AG04450 (cell line): ENCODE results near the gene GNG13. TPM values are rescaled to one million over a fixed set of nuclear protein-coding genes. Genes with fewer than 3 reads are reported as not detected.
"Not testable (repeated sequence)": the region's sequence is repeated elsewhere in the genome, so short reads cannot be mapped to it uniquely, and the experiment has no call there.

Experiments used
- CTCF ChIA-PET: fragments of 300-600, 350-600 bp; formaldehyde crosslinking; extraction: SDS; loops from one replicate; lab custom pipeline; 2022; ENCODE audit warnings: antibody characterized with exemption, inconsistent platforms; lab: Charles Lee
- POLR2A ChIA-PET: fragments of 350-600 bp; formaldehyde crosslinking; extraction: SDS; loops from one replicate; lab custom pipeline; 2021; ENCODE audit warnings: antibody characterized with exemption, inconsistent platforms; lab: Yijun Ruan, JAX
- DNase-seq: peaks from one replicate; pipeline ENCODE4 v3.0.0-alpha.2; 2011; ENCODE audit warnings: low read depth, low spot score
- H3K27ac ChIP-seq: one replicate; pipeline ENCODE4 v1.5.1; 2012; ENCODE audit warnings: low read depth, low read length, control low read depth
- H3K27me3 ChIP-seq: one replicate; pipeline ENCODE4 v1.6.0; 2012; ENCODE audit warnings: low read length; ENCODE audit not compliant: control insufficient read depth, insufficient read depth
- H3K4me3 ChIP-seq: 2 replicates; pipeline ENCODE4 v1.5.1; 2011; ENCODE audit warnings: mild to moderate bottlenecking, low read depth, low read length, control low read depth
- H3K9me3 ChIP-seq: 2 replicates; pipeline ENCODE4 v1.5.1; 2012; ENCODE audit warnings: low read length; ENCODE audit not compliant: control insufficient read depth, insufficient read depth
- CTCF ChIP-seq: IDR thresholded peaks from 2 replicates; pipeline ENCODE4 v1.5.1; 2011; ENCODE audit warnings: low read depth, low read length, control low read depth, inconsistent platforms
- polyA plus RNA-seq: library from polyadenylated mRNA; depleted of rRNA; stranded (reverse); fragments of >200 nt; gene quantifications from 2 replicates; pipeline ENCODE4 v1.2.3, GENCODE V29; 2011

Gene GNG13
- polyA plus RNA-seq, 1 experiment: not detected

GRCh38 chr16:841455-842060 is 41.0 kb upstream of the GNG13 start:
- H3K9me3 ChIP-seq: peaks cover 85% of the 10 kb centered on the region
- POLR2A ChIA-PET: no interaction called here
- no peaks in the 10 kb centered on the region for H3K27me3 ChIP-seq
- no peak overlapping the region for H3K27ac ChIP-seq
- no peak for DNase-seq
- no peak for TF ChIP-seq CTCF
- CTCF ChIA-PET: no interaction called here
- no peak overlapping the region for H3K4me3 ChIP-seq

GRCh38 chr16:840561-841454 is 40.3 kb upstream of the GNG13 start:
- H3K9me3 ChIP-seq: peaks cover 84% of the 10 kb centered on the region
- H3K27me3 ChIP-seq: no peaks in the 10 kb centered on the region
- no peak for DNase-seq
- no peak overlapping the region for H3K27ac ChIP-seq
- H3K4me3 ChIP-seq: no peak overlapping the region
- no peak for TF ChIP-seq CTCF
- ChIA-PET CTCF (no interaction called here), POLR2A (no interaction called here)

GRCh38 chr16:839643-840408 is 39.3 kb upstream of the GNG13 start:
- Histone ChIP-seq H3K27ac (no peak overlapping the region), H3K4me3 (no peak overlapping the region), H3K9me3 (peaks cover 83% of the 10 kb centered on the region), H3K27me3 (no peaks in the 10 kb centered on the region)
- no peak for TF ChIP-seq CTCF
- ChIA-PET CTCF (no interaction called here), POLR2A (no interaction called here)
- DNase-seq: no peak

GRCh38 chr16:838741-839140 is 38.2 kb upstream of the GNG13 start:
- Histone ChIP-seq H3K9me3 (peaks cover 77% of the 10 kb centered on the region), H3K27ac (no peak overlapping the region), H3K27me3 (no peaks in the 10 kb centered on the region), H3K4me3 (no peak overlapping the region)
- TF ChIP-seq CTCF: no peak
- CTCF ChIA-PET: no interaction called here
- POLR2A ChIA-PET: no interaction called here
- no peak for DNase-seq

GRCh38 chr16:836822-837221 is 36.3 kb upstream of the GNG13 start:
- H3K4me3 ChIP-seq, CTCF ChIA-PET, DNase-seq, H3K27ac ChIP-seq, POLR2A ChIA-PET, H3K27me3 ChIP-seq: not testable (repeated sequence)
- peaks cover 73% of the 10 kb centered on the region for H3K9me3 ChIP-seq
